HG03280 (cell line): ENCODE data around the gene ITGA11.

Source experiments
- ATAC-seq: cut with Tn5 transposase; IDR thresholded peaks from one replicate; pipeline ENCODE4 v1.9.1; 2021; ENCODE audit warnings: mild to moderate bottlenecking, moderate library complexity; ENCODE audit not compliant: unreplicated experiment

The ITGA11 gene

DNA sequence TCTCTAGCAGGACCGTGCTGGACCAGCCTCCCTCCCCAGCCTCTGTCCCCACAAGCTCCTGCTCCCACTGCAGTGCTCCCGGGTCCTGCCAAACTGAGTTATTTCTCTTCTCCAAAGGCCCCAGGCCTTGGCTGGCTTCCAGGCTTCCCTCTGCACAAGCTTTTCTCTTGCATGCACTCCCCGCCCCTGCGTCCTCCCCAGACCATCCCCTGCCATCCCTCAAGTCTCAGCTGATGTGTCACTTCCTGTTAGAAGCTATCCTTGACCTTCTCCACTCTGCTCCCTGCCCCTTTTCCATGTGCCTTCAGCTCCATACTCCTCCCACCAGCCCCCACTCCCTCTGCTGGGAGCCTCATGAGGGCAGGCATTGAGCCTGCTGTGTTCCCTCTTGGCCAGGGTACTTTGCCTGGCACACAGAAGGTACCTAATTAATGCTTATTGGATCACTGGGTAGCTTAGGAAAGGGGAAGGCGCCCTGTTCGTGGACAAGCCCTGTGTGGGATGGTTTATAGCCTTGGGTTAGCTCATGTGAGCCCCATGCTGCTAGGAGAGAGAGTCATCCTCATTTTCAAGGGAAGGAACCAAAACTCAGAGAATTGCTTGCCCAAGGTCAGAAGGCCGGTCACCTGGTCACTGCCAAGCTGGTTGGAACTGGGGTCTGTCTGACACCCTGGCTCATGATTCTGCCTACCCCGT lies 98.0 kb downstream of the ITGA11 start:
- no peak for ATAC-seq

DNA sequence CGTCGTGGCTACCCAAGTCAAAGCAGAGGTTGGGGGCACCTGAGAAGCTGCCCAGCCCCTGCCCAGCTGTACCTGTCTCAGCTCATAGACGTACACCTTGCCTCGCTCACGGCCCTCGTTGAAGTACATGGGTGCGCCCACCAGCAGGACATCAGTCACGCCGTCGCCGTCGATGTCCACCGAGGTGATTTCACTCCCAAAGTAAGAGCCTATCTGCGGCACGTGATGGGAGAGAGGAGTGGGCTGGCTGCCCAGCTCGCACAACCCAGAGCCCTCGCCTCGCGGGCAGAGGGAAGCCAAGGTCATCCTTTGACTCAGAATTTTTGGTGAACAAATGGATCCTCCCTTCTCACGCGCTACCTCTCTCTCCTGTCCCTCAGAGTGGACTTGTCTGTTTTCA lies 99.7 kb downstream of the ITGA11 start:
- no peak for ATAC-seq

DNA sequence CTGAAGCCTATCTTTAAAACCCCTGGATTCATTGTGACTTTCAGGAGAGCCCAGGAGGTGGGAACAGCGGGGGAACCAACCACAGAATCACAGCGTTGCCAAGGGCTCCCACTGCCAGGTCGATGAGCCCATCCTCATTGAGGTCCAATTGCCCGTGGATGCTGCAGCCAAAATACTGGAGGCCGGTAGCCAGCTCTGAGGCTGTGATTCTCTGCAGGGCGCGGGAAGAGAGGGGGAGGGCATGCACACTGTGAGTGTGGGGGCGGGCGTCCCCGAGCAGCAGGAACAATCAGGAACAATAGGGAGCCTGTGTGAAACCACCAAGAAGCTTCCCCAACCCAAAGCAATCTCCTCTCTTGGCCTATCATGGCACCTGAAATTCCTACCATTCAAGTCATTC lies 101.1 kb downstream of the ITGA11 start:
- no peak for ATAC-seq

DNA sequence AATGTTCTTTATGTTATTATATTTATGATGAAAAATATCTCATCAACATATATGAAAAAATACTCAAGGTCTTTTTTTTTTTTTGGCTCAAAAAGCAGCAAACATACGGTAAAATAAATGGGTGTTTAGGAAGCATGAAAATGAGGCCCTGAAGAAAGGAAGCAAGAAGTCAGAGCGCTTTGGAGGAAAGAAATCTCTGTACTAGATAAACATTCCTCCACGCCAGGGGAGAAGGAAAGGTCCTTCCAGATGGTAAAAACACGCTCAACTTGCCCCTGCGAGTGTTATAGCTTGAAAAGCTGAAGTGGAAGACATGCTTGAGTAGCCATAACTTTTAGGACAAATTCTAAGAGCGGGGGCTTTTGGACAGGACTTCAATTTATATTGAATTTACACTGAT lies 101.5 kb downstream of the ITGA11 start:
- ATAC-seq = no peak

DNA sequence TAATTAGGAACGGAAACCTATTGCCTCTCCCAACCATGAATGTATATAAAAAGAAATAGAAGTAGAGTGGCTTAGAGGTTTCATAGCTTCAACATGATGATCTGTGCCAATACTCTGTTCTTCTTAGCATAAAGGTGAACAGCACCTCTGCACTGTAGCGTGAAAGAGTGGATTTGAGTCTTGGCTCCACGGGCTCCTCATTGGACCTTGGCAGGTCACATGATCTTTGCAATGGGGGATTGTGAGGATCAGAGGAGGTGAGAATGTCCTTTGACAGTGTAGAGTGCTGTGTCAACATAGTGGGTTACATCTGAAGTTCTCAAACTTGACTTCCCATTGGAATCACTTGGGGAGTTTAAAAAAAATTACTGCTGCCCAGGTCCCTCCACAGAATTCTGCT lies 103.0 kb downstream of the ITGA11 start:
- ATAC-seq = no peak

DNA sequence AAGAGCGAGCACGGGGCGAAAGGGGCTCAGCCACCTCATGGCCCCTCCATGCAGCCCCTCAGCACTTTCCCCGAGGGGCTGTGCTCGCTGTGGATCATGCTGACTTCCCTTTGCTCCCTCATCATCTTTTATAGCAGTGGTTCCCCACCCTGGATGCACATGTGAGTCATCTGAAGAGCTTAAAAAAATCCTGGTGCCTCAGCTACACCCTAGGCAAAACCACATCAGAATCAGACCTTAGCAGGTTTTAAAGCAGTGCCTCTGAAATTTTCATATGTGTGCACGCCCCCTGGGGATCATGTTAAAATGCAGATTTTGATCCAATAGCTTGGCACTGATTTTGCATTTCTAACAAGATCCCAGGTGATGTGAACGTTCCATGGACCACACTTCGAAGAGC lies 103.5 kb downstream of the ITGA11 start:
- ATAC-seq = no peak

DNA sequence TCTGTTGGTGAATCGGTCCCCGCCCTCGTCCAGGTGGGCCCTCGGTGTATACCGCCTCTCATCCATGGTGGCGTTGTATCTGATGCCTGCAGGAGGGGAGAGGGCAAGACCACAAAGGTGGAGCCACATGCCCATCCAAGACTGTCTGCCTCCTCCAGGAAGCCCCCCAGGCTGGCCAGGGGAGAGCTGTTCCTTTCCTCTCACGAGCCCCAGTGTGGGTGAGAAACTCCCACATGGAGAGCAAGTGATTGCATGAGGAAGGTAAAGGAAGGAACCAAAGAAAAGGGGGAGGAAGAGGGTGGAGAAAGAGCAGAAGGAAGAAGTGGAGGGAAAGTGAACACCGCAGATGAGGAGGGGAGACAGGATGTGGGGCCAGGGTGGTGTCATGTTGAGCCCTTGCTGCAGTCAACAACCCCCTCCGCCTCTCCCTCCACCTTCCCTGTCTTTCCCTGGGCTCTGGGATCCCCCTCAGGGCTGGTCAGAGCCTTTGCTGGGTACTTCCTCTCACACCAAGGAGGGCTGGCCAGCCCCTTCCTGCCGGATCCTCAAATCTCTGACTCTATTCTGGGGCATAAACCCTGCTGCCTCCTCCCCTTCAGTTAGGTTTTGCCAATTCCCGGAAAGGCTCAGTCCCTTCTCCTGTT lies 105.1 kb downstream of the ITGA11 start:
- ATAC-seq = no peak

DNA sequence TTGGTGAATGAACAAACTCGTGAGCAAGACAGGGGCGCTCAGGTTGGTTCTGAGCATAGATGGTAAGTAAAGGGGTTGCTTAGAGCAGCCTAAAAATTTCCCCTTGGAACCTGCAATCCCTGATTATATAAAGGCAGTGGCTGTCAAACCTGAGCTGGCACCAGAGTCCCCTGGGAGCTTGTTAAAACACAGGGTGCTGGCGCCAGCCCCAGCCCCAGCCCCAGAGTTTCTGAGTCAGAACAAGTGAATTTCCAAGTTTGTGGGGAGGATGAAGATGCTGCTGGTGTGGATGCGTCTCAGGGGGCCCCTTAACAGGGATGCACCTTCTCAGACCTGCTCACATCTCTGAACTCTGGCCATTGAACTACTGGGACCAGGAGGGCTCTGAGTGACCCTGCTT lies 106.2 kb downstream of the ITGA11 start:
- ATAC-seq = no peak

DNA sequence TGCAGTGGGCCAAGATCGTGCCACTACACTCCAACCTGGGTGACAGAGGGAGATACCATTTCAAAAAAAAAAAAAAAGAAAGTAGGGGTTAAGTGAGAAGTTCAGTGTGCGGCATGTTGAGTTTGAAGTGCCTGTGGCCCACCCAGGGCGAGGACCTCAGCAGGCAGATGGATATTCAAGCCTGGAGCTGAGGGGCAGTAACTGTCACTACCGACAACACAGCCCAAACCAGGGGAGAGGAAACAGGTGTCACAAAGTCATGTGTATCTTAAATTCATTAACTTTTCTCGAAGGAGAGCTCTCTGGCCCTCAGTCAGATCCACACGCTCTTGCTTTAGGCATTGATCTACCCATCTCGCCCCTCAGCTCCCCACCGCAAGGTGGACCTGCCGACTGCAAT lies 109.2 kb downstream of the ITGA11 start:
- no peak for ATAC-seq

DNA sequence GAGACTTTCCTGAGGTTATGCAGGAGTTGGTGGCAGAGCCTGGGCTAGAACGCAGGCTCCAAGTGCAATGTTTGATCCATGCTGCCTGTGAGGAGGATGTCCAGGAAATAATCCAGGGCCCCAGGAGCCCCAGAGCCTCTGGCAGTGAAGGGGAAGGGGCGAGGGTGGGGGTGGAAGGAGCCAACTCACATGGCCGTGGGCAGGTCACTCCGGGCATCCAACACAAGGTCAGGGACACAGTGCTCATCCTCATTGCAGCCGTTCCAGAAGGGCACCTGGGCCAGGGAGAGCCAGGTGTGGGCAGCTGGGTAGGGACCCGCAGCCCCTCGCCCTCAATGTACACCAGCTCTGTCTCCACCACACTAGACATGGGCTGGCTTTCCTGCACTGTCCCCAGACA lies 110.7 kb downstream of the ITGA11 start:
- ATAC-seq = no peak

DNA sequence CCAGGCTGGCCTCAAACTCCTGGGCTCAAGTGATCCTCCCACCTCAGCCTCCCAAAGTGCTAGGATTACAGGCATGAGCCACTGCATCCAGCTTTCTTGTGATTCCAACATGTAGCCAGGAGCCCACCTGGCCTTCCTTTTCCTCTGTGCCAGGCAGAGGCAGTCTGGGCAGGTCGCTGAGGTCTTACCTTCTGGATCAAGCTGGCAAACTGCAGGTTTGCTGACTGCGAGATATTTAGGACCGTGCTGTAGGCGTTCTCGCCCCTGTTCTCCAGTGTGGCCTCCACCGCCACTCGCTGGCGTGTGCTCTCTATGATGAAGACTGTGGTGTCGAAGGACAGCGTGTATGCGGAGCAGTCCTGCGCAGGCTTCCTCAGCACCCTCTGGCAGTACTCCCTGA lies 112.0 kb downstream of the ITGA11 start:
- no peak for ATAC-seq

DNA sequence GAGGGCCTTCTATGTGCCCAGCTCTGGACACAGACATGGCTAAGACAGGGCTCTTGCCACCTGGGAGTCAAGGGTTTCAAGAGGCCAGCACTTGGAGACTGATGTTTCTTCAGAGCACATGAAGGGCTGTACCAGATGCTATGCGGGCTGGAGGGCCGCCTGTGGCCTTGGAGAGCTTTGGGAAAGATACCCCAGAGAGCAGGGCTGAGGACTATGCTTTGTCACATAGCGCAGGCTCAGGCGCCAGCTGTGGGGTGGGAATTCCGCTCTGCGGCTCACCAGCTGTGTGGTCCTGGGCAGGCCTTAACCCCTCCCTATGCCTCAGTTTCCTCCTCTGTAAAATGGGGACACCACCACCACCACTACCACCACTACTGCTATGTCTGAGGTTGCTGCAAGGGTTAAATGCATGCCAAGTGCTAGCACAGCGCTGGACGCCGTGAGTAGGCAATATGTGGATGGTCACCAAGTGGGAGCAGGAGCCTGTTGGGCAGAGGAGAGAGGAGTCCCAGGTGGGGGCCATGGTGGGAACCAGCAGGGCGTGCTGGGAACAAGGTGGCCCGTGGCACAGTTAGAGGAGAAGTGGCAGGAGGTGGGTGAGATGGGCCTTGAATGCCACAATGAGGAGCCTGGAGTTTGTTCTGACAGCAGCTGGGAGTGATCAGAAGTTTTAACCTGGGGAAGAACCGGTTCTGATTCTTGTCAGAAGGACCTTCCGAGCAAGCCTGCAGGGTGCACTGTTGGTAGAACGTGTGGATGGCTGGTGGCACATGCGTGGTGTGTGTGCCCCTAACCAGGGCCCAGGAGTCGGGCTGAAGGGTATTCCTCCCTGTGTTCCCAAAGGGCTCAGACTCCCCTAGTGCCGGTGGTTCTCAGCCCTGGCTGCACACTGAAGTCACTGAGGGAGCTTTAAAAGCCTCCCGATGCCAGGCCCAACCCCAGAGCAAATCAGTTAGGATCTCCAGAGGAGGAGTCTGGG lies 112.7 kb downstream of the ITGA11 start:
- ATAC-seq = no peak

DNA sequence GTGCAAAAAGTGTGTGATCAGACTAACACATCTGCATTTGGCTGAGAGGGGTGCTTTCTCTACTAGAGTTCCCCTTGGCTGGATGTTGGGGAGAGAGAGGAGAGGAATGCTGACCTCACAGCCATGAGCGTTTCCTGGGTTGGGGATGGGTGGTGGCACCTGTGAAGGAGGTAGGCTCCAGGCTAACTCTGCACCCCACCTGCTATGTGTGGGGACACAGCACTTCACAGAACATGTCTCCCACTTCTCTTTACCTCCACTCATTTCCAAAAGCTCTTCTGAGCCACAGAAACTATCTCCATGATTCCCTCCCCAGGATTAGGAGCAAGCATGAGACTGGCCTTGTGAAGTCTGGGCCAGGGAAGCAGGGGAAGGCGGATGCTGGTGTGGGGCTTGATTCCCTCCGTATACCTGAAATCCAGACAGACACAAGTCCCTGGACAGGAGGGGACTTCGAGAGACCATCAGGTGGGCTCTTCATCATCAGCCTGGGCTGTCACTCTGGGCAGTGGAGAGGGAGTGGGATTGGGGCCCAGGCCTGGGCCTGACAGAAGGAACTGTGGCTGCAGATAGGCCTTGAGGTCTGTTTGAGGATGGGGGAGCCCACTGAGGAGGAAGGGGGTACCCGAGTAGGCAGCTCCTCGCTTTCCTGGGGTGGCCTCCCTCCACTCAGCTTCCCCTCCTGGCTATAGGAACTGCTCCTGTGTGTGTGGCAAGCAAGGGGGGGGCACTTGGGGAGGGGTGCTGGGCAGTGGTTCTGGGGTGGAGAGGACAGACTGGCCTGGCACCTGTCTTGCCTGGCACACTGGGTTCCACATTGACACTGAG lies 113.7 kb downstream of the ITGA11 start:
- no peak for ATAC-seq

DNA sequence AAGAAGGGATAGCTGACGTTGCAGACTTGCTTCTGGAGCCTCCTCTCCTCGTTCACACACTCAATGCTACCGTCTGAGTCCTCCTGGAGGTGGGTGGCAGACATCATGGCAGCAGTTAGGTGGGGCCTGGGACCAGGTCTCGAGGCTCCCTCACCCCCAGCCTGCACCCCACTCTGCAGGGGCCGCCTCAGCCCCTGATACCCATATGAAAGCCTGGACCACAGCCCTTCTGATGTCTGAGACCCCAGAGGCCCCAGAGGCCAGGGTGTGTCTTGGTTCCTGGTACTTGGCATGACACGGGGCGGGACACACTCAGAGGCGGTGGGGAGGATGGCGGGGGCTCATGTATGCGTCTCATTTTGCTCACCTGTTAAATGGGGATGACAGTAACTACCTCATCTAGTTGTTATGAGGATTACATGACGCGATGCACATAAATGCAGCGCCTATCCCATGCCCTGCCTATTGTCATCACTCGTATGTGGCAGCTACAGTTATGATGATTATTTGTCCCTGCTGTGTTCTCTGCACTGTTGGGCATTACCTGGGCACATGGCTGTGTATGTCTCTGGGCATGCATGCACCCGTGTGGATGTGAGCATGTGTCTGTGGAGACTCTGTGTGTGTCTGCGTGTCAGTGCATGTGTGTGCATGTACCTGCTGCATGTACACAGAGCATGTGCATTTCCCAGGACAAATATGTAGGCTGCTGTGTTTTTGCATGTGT lies 114.5 kb downstream of the ITGA11 start:
- no peak for ATAC-seq

DNA sequence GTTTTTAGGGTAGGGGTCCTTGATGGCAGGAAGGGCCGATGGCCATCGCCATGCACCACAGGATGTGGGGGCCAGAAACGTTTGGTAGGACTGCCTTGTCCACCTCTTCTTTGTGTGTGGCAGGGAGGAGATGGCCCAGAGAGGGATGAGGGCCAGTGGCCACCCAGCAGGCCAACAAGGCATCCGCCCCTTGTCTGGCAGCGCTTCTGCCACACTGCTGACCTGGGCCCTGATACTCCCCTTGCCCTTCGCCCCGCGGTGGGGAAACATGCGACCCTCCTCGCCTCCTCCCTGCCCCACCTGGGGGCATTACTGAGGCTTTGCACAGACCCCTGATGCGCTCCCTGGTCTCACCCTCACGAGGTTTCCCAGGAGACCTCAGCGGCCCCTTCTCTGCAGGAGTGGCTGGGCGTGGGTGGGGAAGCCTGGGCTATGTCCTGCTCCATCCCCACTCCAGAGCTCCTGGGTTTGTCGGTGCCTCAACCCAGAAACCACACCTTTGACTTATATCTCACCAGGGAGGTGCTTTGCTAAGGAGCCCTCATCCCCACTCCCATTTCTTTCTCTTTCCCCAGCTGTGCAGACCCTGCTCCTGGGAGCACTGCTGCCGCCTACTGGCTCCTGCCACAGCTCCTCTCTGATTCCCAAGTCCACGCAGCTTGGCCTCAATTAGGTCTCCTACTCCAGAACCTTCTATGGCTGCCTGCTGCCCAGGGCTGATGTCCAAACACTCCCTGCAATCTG lies 115.7 kb downstream of the ITGA11 start:
- ATAC-seq = no peak

DNA sequence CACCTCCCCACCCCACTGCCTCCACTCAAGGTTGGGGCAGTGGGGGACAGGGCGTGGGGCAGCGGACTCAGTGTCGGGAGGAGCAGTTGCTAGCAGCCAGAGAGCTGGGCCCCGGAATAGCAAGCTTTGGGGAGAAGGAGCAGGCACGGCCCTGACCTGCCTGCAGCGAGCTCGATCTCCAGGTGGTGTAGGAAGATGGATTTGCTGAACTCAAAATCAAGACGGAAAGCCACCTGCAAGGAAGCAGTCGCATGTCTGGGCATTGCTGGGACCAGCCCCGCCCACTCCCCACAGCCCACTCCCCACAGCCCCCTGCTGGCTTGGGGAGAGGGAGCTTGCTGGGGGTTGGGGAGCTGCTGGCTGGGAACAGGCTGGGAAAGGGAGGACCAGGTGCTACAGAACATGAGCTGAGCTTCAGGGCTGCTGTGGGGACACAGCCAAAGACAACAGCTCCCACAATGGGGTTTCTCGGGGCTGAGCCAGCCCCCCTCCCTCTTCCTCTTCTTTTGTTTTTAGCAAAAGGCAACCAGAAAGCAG lies 116.4 kb downstream of the ITGA11 start:
- ATAC-seq = no peak

DNA sequence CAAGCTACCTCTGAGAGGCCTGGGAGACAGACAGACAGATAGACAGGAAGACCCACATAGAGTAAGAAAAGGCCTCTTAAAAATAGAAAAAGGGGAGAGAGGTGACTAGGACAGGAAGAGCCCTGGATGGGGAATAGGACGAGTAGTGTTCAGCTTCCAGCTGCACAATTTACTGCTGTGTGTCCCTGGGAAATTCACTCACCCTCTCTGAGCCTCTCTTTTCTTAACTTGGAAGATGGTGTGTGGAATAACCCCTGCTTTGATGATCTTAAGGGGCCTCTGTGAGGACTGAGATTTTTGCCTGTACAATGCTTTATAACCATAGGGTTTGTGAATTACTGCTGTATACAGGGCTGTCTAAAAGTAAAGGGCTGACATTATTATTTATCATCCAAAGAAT lies 116.9 kb downstream of the ITGA11 start:
- ATAC-seq = no peak

DNA sequence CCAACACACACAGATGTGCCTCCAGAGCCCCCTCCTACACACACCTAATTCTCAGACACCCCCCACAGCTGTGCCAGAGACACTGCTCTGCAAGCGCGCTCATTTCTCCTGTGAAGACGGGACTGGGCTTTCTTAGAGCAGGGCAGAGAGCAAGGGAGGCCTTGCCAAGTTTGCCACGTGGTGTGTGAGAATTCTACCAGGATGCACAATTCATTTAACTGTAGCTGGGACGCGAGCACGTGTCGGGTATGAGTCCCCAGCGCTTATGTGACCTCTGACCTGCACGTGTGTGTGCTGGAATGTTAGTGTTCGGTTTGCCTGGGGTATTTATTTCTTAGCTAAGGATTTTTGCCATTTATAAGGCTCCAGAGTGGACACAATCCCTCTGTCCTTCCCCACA lies 117.4 kb downstream of the ITGA11 start:
- ATAC-seq = no peak
